Astrocyte (in vitro differentiated cells and primary cell): ENCODE measurements around the gene CLEC16A. TPM values are rescaled to one million over a fixed set of nuclear protein-coding genes. Genes with fewer than 3 reads are reported as not detected.

Experiments
- DNase-seq: peaks from one replicate; pipeline ENCODE4 v3.0.0-alpha.2; 2010; ENCODE audit warnings: low read depth
- FAIRE-seq: peaks from 2 replicates; lab custom pipeline; 2011; peaks lifted over from hg19 to GRCh38; lab: Jason Lieb, UNC
- H2AFZ ChIP-seq: 2 replicates; pipeline ENCODE4 v1.6.0; 2012; ENCODE audit warnings: low read depth, low read length, inconsistent platforms
- H3K27ac ChIP-seq: 2 replicates; pipeline ENCODE4 v1.5.1; 2011; ENCODE audit warnings: low read depth, low read length, inconsistent platforms
- H3K27me3 ChIP-seq: 2 replicates; pipeline ENCODE4 v1.6.0; 2011; ENCODE audit warnings: low read length, inconsistent platforms; ENCODE audit not compliant: insufficient read depth
- H3K36me3 ChIP-seq: 2 replicates; pipeline ENCODE4 v1.5.1; 2011; ENCODE audit warnings: low read length, inconsistent platforms; ENCODE audit not compliant: insufficient read depth
- H3K4me1 ChIP-seq: 2 replicates; pipeline ENCODE4 v1.5.1; 2011; ENCODE audit warnings: low read length, inconsistent platforms; ENCODE audit not compliant: insufficient read depth
- H3K4me2 ChIP-seq: 2 replicates; pipeline ENCODE4 v1.6.0; 2012; ENCODE audit warnings: low read length, inconsistent platforms
- H3K4me3 ChIP-seq: 2 replicates; pipeline ENCODE4 v1.5.1; 2011; ENCODE audit warnings: low read depth, mild to moderate bottlenecking, low read length, inconsistent platforms; ENCODE audit not compliant: insufficient read depth
- H3K79me2 ChIP-seq: 2 replicates; pipeline ENCODE4 v1.6.0; 2012; ENCODE audit warnings: mild to moderate bottlenecking, low read length, inconsistent platforms; ENCODE audit not compliant: insufficient read depth
- H3K9ac ChIP-seq: 2 replicates; pipeline ENCODE4 v1.6.0; 2012; ENCODE audit warnings: mild to moderate bottlenecking, low read length, inconsistent platforms
- H3K9me3 ChIP-seq: 2 replicates; pipeline ENCODE4 v1.5.1; 2012; ENCODE audit warnings: low read depth, mild to moderate bottlenecking, low read length, inconsistent platforms; ENCODE audit not compliant: insufficient read depth
- H4K20me1 ChIP-seq: 2 replicates; pipeline ENCODE4 v1.6.0; 2012; ENCODE audit warnings: low read length, inconsistent platforms; ENCODE audit not compliant: insufficient read depth
- H3K27ac Mint-ChIP-seq: one replicate; pipeline ENCODE4 v1.8.0; 2021; ENCODE audit warnings: mild to moderate bottlenecking, mixed read lengths; ENCODE audit not compliant: unreplicated experiment
- H3K27me3 Mint-ChIP-seq: one replicate; pipeline ENCODE4 v1.8.0; 2021; ENCODE audit warnings: low read depth, mixed read lengths; ENCODE audit not compliant: unreplicated experiment
- H3K36me3 Mint-ChIP-seq: one replicate; pipeline ENCODE4 v1.8.0; 2021; ENCODE audit warnings: low read depth, mixed read lengths; ENCODE audit not compliant: unreplicated experiment
- H3K4me1 Mint-ChIP-seq: one replicate; pipeline ENCODE4 v1.8.0; 2021; ENCODE audit warnings: low read depth, mixed read lengths; ENCODE audit not compliant: unreplicated experiment
- H3K4me3 Mint-ChIP-seq: one replicate; pipeline ENCODE4 v1.8.0; 2021; ENCODE audit warnings: mild to moderate bottlenecking, moderate library complexity, mixed read lengths; ENCODE audit not compliant: unreplicated experiment
- H3K9me3 Mint-ChIP-seq: one replicate; pipeline ENCODE4 v1.8.0; 2021; ENCODE audit warnings: mild to moderate bottlenecking, mixed read lengths; ENCODE audit not compliant: unreplicated experiment
- CTCF ChIP-seq: IDR thresholded peaks from 2 replicates; pipeline ENCODE4 v1.5.1; 2011; ENCODE audit warnings: low read depth, mild to moderate bottlenecking, inconsistent platforms, low read length, moderate library complexity; ENCODE audit not compliant: insufficient read depth
- EZH2 ChIP-seq: IDR thresholded peaks from 2 replicates; pipeline ENCODE4 v1.6.1; 2012; ENCODE audit warnings: mild to moderate bottlenecking, low read length, inconsistent platforms; ENCODE audit not compliant: insufficient read depth
- total RNA-seq: library from RNA; stranded (reverse); gene quantifications from 2 replicates; pipeline ENCODE4 v1.2.1, GENCODE V29; 2021

CLEC16A gene
- total RNA-seq, 1 donor from 2014 or later, result 31.7 TPM

DNA sequence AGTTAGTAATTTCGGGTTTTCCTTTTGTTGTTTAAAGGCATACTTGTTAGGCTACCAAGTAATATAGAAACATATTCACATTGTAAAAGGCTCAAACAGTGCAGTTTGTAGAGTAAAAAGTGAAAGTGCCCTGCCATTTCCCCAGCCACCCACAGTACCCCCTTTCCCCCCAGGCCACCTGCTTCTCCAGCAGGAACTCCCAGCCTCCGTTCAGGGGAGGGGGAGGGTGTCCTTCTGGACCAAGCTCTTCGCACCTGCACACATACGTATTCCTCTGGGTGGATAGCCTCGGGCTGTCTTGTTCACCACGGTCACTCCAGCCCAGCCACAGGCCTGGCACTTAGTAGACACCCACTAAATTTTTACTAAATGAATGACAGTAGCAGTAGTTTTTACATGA lies 144.5 kb downstream of the CLEC16A start:
- TF ChIP-seq CTCF (no peak), EZH2 (no peak)
- DNase-seq, result no peak

DNA sequence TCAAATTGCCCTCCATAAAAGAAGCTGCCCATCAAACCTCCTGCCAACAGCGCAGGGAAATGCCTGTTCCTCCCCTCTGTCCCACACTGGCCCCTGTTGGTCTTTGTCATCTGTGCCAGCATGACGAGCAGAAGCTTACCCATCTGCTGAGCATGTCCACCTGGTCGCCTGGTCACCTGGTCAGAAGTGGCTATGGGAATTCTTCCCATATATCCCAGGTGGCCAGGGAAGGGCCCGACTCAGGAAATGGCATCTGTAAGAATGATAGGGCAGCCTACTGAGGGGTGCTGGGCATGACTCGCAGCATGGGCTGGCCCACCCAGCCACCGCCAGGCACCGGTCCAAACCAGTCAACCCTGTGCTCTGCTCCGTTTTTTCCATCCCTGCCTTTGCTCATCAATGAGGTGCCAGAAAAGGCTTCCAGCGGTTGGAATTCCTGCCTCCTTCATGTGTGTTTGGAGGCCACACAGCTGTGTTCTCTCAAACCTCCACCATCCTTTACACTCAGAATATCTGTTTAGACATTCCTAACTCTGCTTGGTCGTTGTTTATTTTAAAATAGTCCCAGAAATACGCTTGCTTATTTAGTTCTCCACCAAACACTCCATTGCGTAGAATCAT lies 145.2 kb downstream of the CLEC16A start:
- TF ChIP-seq EZH2 (no peak), CTCF (no peak)
- Histone ChIP-seq H3K9me3 (no peaks in the 10 kb centered on the region), H3K27ac (no peak overlapping the region), H3K4me3 (no peak overlapping the region), H3K36me3 (no peaks in the 10 kb centered on the region), H4K20me1 (peaks cover 3% of the 10 kb centered on the region), H3K9ac (no peak overlapping the region), H3K79me2 (no peaks in the 10 kb centered on the region), H3K4me2 (no peak overlapping the region), H3K27me3 (no peaks in the 10 kb centered on the region), H2AFZ (no peak overlapping the region), H3K4me1 (peaks cover 33% of the 10 kb centered on the region)
- DNase-seq, result peak; percentile 46
- H3K36me3 Mint-ChIP-seq, result peaks cover 8% of the 10 kb centered on the region
- H3K27me3 Mint-ChIP-seq, result no peaks in the 10 kb centered on the region
- no peak overlapping the region for H3K27ac Mint-ChIP-seq
- H3K9me3 Mint-ChIP-seq, result no peaks in the 10 kb centered on the region
- peaks cover 20% of the 10 kb centered on the region for H3K4me1 Mint-ChIP-seq
- H3K4me3 Mint-ChIP-seq, result no peak overlapping the region
- no peak for FAIRE-seq

More for the DNA sequence above, 144.5 kb downstream of the CLEC16A start:
- Mint-ChIP-seq H3K4me3 (no peak overlapping the region), H3K27ac (peak overlapping the region; percentile 26), H3K36me3 (peaks cover 8% of the 10 kb centered on the region), H3K4me1 (peaks cover 21% of the 10 kb centered on the region), H3K27me3 (no peaks in the 10 kb centered on the region), H3K9me3 (no peaks in the 10 kb centered on the region)
- no peaks in the 10 kb centered on the region for H3K36me3 ChIP-seq
- no peak overlapping the region for H3K4me2 ChIP-seq
- H3K9ac ChIP-seq, result no peak overlapping the region
- H3K9me3 ChIP-seq, result no peaks in the 10 kb centered on the region
- H3K4me1 ChIP-seq, result peaks cover 33% of the 10 kb centered on the region
- no peaks in the 10 kb centered on the region for H3K27me3 ChIP-seq
- H4K20me1 ChIP-seq, result peaks cover 3% of the 10 kb centered on the region
- H3K4me3 ChIP-seq, result no peak overlapping the region
- H3K27ac ChIP-seq, result no peak overlapping the region
- FAIRE-seq, result no peak
- H3K79me2 ChIP-seq, result no peaks in the 10 kb centered on the region
- no peak overlapping the region for H2AFZ ChIP-seq

DNA sequence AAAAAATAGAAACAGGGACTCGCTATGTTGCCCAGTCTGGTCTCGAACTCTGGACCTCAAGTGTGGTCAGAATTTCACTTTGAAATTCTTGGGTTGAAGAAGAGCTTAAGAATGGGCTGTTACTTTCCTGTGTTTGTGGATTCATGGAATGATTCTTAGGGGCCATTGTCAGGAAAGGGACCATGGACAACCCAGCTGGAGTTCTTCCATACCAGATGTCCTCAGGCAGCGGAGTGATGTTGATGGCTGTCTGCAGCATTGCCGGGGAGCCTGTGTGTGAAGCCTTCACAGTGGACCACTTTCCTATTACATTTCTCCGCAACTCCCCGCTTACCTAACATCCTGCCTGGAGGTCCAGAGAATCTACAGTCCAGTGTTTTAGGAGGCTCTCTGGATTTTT lies 145.9 kb downstream of the CLEC16A start:
- H3K79me2 ChIP-seq, result no peaks in the 10 kb centered on the region
- no peak overlapping the region for H3K4me3 ChIP-seq
- H3K27me3 ChIP-seq, result no peaks in the 10 kb centered on the region
- Mint-ChIP-seq H3K9me3 (no peaks in the 10 kb centered on the region), H3K36me3 (peaks cover 8% of the 10 kb centered on the region), H3K4me1 (peaks cover 24% of the 10 kb centered on the region), H3K27ac (no peak overlapping the region), H3K4me3 (no peak overlapping the region), H3K27me3 (no peaks in the 10 kb centered on the region)
- H3K4me2 ChIP-seq, result no peak overlapping the region
- H2AFZ ChIP-seq, result no peak overlapping the region
- TF ChIP-seq EZH2 (no peak), CTCF (no peak)
- H3K9ac ChIP-seq, result no peak overlapping the region
- H3K9me3 ChIP-seq, result no peaks in the 10 kb centered on the region
- no peak for DNase-seq
- peaks cover 32% of the 10 kb centered on the region for H3K4me1 ChIP-seq
- H4K20me1 ChIP-seq, result peaks cover 3% of the 10 kb centered on the region
- no peaks in the 10 kb centered on the region for H3K36me3 ChIP-seq
- H3K27ac ChIP-seq, result no peak overlapping the region
- FAIRE-seq, result no peak
